Glutamatergic neuron (in vitro differentiated cells): Measurements from ENCODE around the gene LCAT. TPM values are rescaled to one million over a fixed set of nuclear protein-coding genes. Genes with fewer than 3 reads are reported as not detected.

Experiments
- DNase-seq: peaks from one replicate; pipeline ENCODE4 v3.0.0; 2022
- H3K27ac Mint-ChIP-seq: one replicate; pipeline ENCODE4 v1.8.0; 2020; ENCODE audit warnings: mild to moderate bottlenecking, mixed read lengths, inconsistent platforms; ENCODE audit not compliant: unreplicated experiment
- H3K27me3 Mint-ChIP-seq: one replicate; pipeline ENCODE4 v1.8.0; 2020; ENCODE audit warnings: mild to moderate bottlenecking, moderate library complexity, mixed read lengths, inconsistent platforms; ENCODE audit not compliant: unreplicated experiment
- H3K36me3 Mint-ChIP-seq: one replicate; pipeline ENCODE4 v1.8.0; 2020; ENCODE audit warnings: mild to moderate bottlenecking, mixed read lengths, inconsistent platforms; ENCODE audit not compliant: unreplicated experiment
- H3K4me1 Mint-ChIP-seq: one replicate; pipeline ENCODE4 v1.8.0; 2020; ENCODE audit warnings: mild to moderate bottlenecking, low read depth, mixed read lengths, inconsistent platforms; ENCODE audit not compliant: unreplicated experiment
- H3K4me3 Mint-ChIP-seq: one replicate; pipeline ENCODE4 v1.8.0; 2020; ENCODE audit warnings: mild to moderate bottlenecking, mixed read lengths, inconsistent platforms; ENCODE audit not compliant: unreplicated experiment
- H3K9me3 Mint-ChIP-seq: one replicate; pipeline ENCODE4 v1.8.0; 2020; ENCODE audit warnings: mild to moderate bottlenecking, moderate library complexity, mixed read lengths, inconsistent platforms; ENCODE audit not compliant: unreplicated experiment
- total RNA-seq: library from RNA; stranded (reverse); fragmentation: NEBNext Ultra II Directional; extraction: Animal tissue kit (Norgen Biotek cat#: 25700); gene quantifications from one replicate; pipeline ENCODE4 v1.2.1, GENCODE V29; 2021; ENCODE audit not compliant: unreplicated experiment
- TF ChIP-seq, protein P1 (sequence below): fragments of 200-600 bp; sonication (generic); IDR thresholded peaks from one replicate; pipeline ENCODE4 v1.5.0; 2021; ENCODE audit not compliant: partially characterized antibody, unreplicated experiment

Gene LCAT
- total RNA-seq, 1 donor from 2014 or later = 8.7 TPM

DNA sequence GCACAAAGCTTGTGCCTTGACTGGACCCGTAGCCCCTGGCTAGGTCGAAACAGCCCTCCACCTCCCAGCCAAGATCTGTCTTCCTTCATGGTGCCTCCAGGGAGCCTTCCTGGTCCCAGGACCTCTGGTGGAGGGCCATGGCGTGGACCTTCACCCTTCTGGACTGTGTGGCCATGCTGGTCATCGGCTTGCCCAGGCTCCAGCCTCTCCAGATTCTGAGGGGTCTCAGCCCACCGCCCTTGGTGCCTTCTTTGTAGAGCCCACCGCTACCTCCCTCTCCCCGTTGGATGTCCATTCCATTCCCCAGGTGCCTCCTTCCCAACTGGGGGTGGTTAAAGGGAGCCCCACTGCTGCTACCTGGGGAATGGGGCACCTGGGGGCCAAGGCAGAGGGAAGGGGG, 15.8 kb downstream of the LCAT start:
- no peaks in the 10 kb centered on the region for H3K36me3 Mint-ChIP-seq
- no peak overlapping the region for H3K27ac Mint-ChIP-seq
- DNase-seq = no peak
- TF ChIP-seq, protein P1, sequence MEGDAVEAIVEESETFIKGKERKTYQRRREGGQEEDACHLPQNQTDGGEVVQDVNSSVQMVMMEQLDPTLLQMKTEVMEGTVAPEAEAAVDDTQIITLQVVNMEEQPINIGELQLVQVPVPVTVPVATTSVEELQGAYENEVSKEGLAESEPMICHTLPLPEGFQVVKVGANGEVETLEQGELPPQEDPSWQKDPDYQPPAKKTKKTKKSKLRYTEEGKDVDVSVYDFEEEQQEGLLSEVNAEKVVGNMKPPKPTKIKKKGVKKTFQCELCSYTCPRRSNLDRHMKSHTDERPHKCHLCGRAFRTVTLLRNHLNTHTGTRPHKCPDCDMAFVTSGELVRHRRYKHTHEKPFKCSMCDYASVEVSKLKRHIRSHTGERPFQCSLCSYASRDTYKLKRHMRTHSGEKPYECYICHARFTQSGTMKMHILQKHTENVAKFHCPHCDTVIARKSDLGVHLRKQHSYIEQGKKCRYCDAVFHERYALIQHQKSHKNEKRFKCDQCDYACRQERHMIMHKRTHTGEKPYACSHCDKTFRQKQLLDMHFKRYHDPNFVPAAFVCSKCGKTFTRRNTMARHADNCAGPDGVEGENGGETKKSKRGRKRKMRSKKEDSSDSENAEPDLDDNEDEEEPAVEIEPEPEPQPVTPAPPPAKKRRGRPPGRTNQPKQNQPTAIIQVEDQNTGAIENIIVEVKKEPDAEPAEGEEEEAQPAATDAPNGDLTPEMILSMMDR = peak; percentile 2
- peaks cover 3% of the 10 kb centered on the region for H3K9me3 Mint-ChIP-seq
- H3K4me3 Mint-ChIP-seq = no peak overlapping the region
- no peaks in the 10 kb centered on the region for H3K27me3 Mint-ChIP-seq
- H3K4me1 Mint-ChIP-seq = peaks cover 12% of the 10 kb centered on the region

DNA sequence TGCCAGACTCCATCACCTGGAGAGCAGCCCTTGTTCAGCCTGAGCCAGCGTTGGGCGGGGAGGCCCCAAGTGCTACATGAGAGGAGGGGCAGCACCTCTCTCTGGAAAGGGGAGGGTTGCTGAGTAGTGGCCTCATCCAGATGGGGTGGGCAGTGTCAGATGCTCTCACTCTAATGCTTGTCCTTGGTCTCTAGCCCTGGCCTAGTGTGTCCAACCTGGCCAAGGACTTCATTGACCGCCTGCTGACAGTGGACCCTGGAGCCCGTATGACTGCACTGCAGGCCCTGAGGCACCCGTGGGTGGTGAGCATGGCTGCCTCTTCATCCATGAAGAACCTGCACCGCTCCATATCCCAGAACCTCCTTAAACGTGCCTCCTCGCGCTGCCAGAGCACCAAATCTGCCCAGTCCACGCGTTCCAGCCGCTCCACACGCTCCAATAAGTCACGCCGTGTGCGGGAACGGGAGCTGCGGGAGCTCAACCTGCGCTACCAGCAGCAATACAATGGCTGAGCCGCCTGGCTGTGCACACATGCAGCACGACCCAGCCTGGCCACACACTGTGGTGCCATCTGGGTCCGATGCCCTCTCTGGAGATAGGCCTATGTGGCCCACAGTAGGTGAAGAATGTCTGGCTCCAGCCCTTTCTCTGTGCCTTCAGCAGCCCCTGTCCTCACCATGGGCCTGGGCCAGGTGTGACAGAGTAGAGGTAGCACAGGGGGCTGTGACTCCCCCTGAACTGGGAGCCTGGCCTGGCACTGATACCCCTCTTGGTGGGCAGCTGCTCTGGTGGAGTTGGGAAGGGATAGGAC, 16.6 kb downstream of the LCAT start:
- Mint-ChIP-seq H3K36me3 (no peaks in the 10 kb centered on the region), H3K4me1 (peaks cover 12% of the 10 kb centered on the region), H3K27ac (peak overlapping the region; percentile 73), H3K9me3 (peaks cover 3% of the 10 kb centered on the region), H3K27me3 (no peaks in the 10 kb centered on the region), H3K4me3 (no peak overlapping the region)
- TF ChIP-seq, protein P1 = no peak
- no peak for DNase-seq

DNA sequence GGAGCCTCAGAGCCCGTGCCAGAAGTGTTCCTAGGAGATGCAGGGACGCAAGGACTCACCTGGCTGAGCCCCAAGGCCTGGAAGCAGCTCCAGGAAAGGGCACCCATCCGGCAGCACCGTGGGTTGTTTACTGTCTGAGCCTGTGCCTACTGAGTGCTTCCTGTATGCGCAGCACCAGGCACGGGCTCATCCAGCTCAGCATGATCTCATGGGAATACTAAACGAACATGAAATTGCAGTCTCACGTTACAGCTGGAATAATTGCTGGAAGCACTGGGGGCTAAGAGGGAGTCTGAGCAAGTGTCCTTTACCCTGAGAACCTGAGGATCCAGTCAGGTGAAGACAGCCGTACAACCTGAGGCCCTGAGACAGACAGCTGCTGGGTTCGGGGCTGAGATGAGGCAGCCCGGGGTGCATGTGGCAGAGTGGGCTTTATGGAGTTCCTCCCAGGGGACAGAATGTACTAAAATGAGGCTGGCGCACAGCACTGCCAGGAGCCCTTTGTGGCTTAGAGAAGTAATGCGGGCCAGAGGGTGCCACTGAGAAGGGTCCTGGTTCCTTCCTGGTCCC, 17.7 kb downstream of the LCAT start:
- peaks cover 3% of the 10 kb centered on the region for H3K9me3 Mint-ChIP-seq
- peak overlapping the region; percentile 59 for H3K4me3 Mint-ChIP-seq
- H3K27ac Mint-ChIP-seq = peak overlapping the region; percentile 73
- peak; percentile 44 for DNase-seq
- TF ChIP-seq, protein P1 = peak; percentile 21
- H3K27me3 Mint-ChIP-seq = peaks cover 3% of the 10 kb centered on the region
- peaks cover 12% of the 10 kb centered on the region for H3K4me1 Mint-ChIP-seq
- H3K36me3 Mint-ChIP-seq = no peaks in the 10 kb centered on the region

DNA sequence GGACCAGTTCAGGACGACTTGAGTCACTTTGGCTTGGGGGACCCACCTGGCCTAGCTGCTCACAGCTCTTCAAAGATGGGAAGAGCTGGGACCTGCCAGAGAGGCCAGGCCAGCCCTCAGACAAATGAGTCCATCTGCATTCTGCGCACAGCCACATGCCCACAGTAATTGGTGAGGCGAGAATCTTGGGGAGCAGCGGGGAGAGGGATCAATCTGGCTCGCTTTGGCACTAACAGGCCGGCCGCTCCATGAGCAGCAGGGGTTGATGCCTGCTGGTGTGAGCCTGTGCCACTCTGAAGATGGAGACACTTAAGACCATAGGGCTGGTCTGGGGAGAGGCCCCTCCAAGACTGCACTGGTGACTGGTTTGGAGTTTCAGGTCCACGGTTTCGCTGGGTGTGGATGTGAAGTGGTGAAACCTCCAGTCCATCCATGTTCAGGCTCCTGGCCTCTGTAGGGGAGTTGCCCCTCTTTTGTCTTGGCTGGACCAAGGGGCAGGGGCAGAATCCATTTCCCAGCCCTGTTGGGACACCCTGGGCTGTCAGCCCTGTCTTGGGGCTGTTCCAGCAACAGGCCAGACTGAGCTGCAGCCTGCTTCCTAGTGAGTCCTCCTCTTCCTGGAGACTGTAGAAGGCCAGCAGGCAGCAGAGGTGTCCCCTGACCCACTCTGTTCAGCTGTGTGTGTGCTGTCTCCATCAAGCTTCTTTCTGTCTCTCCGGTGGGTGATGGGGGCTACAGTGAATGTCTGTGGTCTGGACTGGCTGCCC, 19.6 kb downstream of the LCAT start:
- DNase-seq = no peak
- H3K4me1 Mint-ChIP-seq = peaks cover 12% of the 10 kb centered on the region
- H3K36me3 Mint-ChIP-seq = no peaks in the 10 kb centered on the region
- TF ChIP-seq, protein P1 = no peak
- peaks cover 1% of the 10 kb centered on the region for H3K9me3 Mint-ChIP-seq
- H3K27me3 Mint-ChIP-seq = peaks cover 3% of the 10 kb centered on the region
- H3K27ac Mint-ChIP-seq = no peak overlapping the region
- no peak overlapping the region for H3K4me3 Mint-ChIP-seq
